NCI-H2081 (cell line): Measurements from ENCODE around the gene URM1.
"Not testable (repeated sequence)": the region's sequence is repeated elsewhere in the genome, so short reads cannot be mapped to it uniquely, and the experiment has no call there.

Experiments
- DNase-seq, 2 experiments: peaks; one replicate each; lab custom pipeline; 2025; lab: John Stamatoyannopoulos, UW

Gene URM1

GRCh38 chr9:128370752-128371629, at the start of gene URM1:
Gene URM1, plus strand, starts transcription at chr9:128371374. Its CDS starts 7 bp downstream, at chr9:128371381.
- peak; percentile 91 to 96 for DNase-seq

GRCh38 chr9:128321879-128322403, 49.2 kb upstream of the URM1 start:
- DNase-seq = no peak

GRCh38 chr9:128322404-128323211, 48.6 kb upstream of the URM1 start, which contains the start of the genes COQ4 and TRUB2:
Gene COQ4, plus strand, starts transcription at chr9:128322839. Its CDS starts 20 bp downstream, at chr9:128322859.
Gene TRUB2, minus strand, starts transcription at chr9:128322447. Its CDS starts 39 bp downstream, at chr9:128322408.
- peak; percentile 95 to 96 for DNase-seq

GRCh38 chr9:128323212-128323730, 47.9 kb upstream of the URM1 start:
- no peak for DNase-seq

GRCh38 chr9:128323791-128324190, 47.4 kb upstream of the URM1 start:
- no peak for DNase-seq

- no peak for DNase-seq
These were observed 46.8 kb upstream of the URM1 start for GRCh38 chr9:128324401-128324800.

GRCh38 chr9:128325629-128326028, 45.5 kb upstream of the URM1 start:
- no peak for DNase-seq

- DNase-seq = no peak
These were observed 37.7 kb upstream of the URM1 start for GRCh38 chr9:128333451-128333869.

- no peak for DNase-seq
These were observed 36.0 kb upstream of the URM1 start for GRCh38 chr9:128335161-128335560.

GRCh38 chr9:128335914-128336313, 35.3 kb upstream of the URM1 start:
- DNase-seq = no peak

GRCh38 chr9:128337936-128338335, 33.2 kb upstream of the URM1 start:
- no peak for DNase-seq

- not testable (repeated sequence) for DNase-seq
These were observed 32.1 kb upstream of the URM1 start for GRCh38 chr9:128338852-128339614.

GRCh38 chr9:128339761-128340690, 31.1 kb upstream of the URM1 start, which contains the start of gene SLC27A4:
Gene SLC27A4, plus strand, starts transcription at chr9:128340527. Its CDS starts 2,606 bp downstream, at chr9:128343133.
- DNase-seq = peak; percentile 79 to 84

GRCh38 chr9:128340691-128341434, 30.3 kb upstream of the URM1 start:
- no peak for DNase-seq

GRCh38 chr9:128341435-128341849, 29.7 kb upstream of the URM1 start:
- DNase-seq = peak; percentile 71

- no peak for DNase-seq
These were observed 28.0 kb upstream of the URM1 start for GRCh38 chr9:128342971-128343680.

GRCh38 chr9:128343855-128344254, 27.3 kb upstream of the URM1 start:
- no peak for DNase-seq

- no peak for DNase-seq
These were observed 26.1 kb upstream of the URM1 start for GRCh38 chr9:128344931-128345605.
